CD4-positive, alpha-beta T cell treated with Interleukin-15 for 1 hour (primary cell): ENCODE measurements around the gene SPRY2.
A peak's percentile ranks its signal among the peaks of the same experiment; 100 is the strongest.
"Not testable (repeated sequence)": the region's sequence is repeated elsewhere in the genome, so short reads cannot be mapped to it uniquely, and the experiment has no call there.

ENCODE experiments used
- DNase-seq: peaks from one replicate; pipeline ENCODE4 v3.0.0-alpha.2; 2020

Gene SPRY2

DNA sequence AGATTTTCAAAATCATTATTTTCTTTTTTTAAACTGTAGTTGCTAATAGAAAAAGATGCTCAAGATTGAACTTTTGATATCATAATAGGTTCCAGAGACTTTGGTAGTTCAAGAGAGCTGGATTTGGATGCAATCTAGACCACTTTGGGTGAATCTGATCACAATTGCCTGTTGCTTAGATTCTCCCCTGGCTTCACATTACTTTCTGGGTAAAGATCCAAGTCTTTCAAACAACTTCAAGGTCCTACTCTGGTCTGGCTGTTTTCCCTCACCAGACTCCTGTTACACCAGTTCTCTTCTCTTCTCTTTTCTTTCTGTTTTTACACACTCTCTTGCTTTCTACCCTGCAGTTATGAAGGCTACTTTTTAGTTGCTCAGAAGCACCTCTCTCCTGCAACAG, 7.4 kb upstream of the SPRY2 start:
- DNase-seq, result no peak

- DNase-seq, result no peak
These were observed 5.0 kb upstream of the SPRY2 start for GRCh38 chr13:80345771-80346510.

GRCh38 chr13:80344032-80344431, 3.1 kb upstream of the SPRY2 start:
- not testable (repeated sequence) for DNase-seq

- DNase-seq, result peak; percentile 54
These were observed 1.8 kb upstream of the SPRY2 start for GRCh38 chr13:80342471-80343371.

DNA sequence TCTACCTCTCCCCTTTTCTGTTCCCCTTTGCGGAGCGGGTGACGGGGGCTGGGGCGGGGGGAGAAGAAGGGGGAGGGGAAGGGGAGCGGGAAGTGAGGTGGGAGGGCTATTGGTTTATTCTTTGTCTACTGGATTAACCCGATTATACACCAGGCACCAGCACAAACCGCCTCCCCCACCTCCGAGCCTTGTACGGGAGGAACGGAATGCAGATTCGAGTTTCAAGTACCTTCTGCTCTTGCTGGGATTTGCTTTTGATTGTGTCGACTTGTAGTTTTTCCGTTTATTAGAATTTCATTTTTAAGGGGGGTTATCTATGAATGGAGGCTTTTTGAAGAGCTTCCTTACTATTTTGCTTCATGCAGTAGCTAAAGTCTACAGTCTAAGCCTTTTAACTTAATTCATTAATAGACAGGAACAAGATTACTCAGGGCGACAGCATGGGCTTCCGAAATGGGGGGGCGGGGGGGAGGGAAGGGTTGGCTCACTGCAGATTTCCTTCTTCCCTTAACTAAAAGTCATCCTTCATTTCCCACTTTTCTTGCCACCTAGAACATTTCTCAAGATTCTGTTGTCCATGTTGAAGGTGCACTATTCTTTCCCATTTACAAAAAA, 937 bp upstream of the SPRY2 start:
- no peak for DNase-seq

- DNase-seq, result no peak
These were observed 250 bp downstream of the SPRY2 start for GRCh38 chr13:80340651-80341100.

DNA sequence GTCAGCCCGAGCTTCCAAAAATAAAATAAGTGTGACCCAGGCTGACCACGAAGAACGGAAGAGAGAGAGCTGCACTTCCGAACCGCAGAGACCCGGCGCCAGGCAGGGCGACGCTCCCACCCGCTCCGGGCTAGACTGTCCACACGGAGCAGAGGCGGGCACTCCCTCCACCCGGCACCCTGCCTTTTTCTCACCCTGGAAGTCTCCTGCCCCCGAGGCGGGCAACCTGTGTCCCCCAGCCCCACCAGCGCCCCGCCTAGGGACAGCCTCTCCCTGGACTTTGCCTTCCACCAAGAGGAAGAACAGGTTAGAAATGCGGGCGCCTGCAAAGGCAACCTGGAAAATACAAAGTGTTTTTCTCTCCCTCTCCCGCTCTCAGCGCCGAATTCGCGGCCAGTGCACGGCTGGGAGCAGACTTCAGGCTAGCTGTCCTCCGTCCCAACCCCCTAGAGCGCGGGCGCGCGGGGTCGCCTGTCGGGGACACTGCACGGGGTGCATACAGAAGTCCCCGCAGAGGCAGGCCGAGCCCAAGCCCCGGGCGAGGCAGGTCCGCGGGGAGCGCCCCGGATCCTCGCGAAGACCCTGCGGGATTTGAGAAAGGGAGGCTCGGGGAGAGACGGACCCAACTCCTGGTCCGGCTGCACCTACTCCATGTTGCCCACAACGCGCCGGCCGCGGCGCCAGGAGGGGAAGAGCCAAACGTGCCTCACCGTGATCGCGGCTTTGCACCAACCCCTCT, 845 bp downstream of the SPRY2 start:
- DNase-seq, result no peak

- no peak for DNase-seq
These were observed 1.4 kb downstream of the SPRY2 start for GRCh38 chr13:80339563-80339911.

DNA sequence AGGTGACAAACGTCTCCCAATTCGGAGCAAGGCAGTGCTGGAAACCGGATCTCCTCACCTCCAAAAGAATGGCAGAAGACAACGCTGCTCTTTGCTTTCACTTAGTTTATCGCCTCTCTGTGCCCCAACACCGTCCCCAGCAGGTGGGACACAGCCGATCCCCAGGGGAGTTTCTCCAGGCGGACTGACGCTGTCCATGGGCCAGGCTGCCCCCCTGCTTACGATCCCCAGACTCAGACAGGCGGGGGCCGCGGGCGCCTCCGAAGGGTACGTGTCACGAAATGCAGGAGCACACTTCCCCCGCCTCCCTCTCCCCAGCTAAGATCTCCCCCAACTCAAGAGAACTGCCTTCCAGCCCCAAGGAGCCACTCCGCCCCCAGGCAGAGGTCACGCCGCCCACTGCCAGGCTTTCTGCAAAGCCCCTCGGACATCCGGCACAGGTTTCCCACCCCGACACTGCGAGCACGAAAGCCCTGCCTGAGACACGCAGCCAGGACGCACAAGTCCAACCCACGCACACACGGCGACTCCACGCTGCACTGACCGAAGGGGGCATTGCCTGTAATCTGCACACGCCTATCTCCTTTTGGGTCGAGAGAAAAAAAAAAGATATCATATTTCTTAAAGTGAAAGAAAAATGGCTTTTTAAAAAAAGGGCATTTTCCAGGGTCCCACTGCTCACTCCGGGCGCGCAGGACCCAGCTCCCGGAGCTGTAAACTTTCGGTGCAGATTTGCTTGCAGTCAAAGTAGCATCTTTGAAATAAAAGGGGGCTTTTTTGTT, 2.0 kb downstream of the SPRY2 start:
- peak; percentile 40 for DNase-seq

GRCh38 chr13:80337288-80338081, 3.4 kb downstream of the SPRY2 start:
- DNase-seq, result no peak

DNA sequence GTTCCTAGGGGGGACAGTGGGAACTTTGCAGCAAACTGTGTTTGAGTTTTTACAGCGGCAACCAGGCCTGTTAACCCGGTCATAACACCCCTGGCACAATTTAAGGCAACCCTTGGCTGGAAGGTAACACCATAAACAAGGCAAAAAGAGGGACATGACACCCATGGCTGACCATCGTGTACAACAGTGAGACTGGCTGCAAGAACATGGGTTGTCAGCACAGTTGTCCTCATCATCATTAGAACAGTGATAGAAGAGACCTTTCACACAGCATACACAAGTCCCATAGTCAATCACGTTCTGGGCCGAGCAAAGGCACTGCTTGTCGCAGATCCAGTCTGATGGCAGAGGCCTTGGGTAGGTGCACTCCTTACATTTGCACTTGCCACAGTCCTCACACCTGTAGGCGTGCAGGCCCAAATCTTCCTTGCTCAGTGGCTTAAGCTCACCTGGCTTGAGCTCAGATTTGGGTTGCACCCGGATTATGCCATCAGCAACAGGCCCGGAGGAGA, 4.1 kb downstream of the SPRY2 start:
- no peak for DNase-seq

GRCh38 chr13:80336370-80336769, 4.6 kb downstream of the SPRY2 start:
- no peak for DNase-seq

DNA sequence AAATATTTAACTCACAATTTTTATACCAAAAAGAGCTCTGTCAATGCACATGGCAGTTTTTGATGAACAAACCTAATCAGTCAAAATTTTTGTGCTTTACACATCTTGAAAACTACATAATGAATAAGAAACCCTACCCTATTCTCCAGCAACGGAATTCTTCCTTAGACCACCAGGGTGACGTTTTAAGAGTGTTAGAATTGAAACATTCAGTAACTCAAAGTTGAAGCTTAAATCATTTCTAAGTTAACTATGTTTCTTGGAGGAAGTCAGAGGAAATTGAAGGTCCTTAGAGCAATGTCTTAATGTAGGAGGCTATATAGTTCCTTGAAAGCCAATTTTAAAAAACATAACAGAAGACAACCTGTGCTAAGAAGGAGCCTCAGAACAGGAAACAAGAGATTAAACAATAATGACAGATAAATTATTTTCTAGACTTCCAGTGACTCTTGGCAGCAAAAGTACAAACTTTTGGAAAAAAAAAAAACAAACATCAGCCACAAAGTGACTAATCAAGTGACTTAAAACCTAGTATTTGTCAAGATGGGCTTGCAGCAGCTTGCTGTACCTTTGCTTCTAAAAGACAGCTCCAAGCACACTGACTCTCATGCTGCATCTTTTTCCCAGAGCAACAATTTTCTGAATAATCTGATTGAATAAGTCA, 6.2 kb downstream of the SPRY2 start:
- no peak for DNase-seq

- DNase-seq, result no peak
These were observed 8.9 kb downstream of the SPRY2 start for GRCh38 chr13:80331984-80332383.

GRCh38 chr13:80329250-80329649, 11.7 kb downstream of the SPRY2 start:
- no peak for DNase-seq

GRCh38 chr13:80319004-80319403, 21.9 kb downstream of the SPRY2 start:
- no peak for DNase-seq

GRCh38 chr13:80314711-80315653, 25.9 kb downstream of the SPRY2 start:
- DNase-seq, result no peak

- no peak for DNase-seq
These were observed 27.2 kb downstream of the SPRY2 start for GRCh38 chr13:80313668-80314256.

- no peak for DNase-seq
These were observed 28.0 kb downstream of the SPRY2 start for GRCh38 chr13:80312967-80313366.
